ENCODE results near the gene SEMA3G. TPM values are rescaled to one million over a fixed set of nuclear protein-coding genes. Genes with fewer than 3 reads are reported as not detected.

The SEMA3G gene
- total and polyA plus RNA-seq, 2 experiments from 2014 or later: 0.47 to 2.5 TPM

DNA sequence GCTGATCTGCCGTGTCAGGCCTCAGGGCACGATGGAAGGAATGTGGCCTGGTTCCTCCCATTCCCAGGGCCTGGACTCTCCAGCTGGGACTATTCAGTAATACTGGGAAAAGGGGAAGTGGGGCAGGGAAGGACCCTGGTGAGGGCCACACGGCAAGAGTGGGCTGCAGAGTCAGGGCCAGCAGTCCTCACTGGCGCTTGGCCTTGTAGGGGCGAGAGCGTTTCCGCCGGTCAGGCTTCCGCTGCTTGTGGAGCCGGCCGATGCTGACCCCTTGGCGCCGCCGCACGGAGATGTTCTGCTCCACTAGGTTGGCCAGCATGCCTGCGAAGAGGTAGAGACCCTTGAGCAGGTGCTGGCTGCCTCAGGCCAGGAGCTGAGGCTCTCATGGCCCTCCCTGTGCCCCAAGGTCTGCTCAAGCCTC, 42.8 kb downstream of the SEMA3G start:
- H3K4me1 ChIP-seq (ENCODE audit: insufficient read depth): no peaks in the 10 kb centered on the region
- H4K20me1 ChIP-seq (replicated peaks; ENCODE audit: insufficient read depth): no peaks in the 10 kb centered on the region; the same call in 1 of the 2 replicates
- peaks cover 53% of the 10 kb centered on the region for H3K36me3 Mint-ChIP-seq (ENCODE audit: low read depth)
- H3K4me3 ChIP-seq: no peak overlapping the region
- TF ChIP-seq STAT1 (IDR thresholded peaks at IDR 0.05; ENCODE audit: unreplicated experiment) (no peak), NANOG (IDR thresholded peaks at IDR 0.05; ENCODE audit: borderline replicate concordance) (no peak), EZH2phosphoT487 (IDR thresholded peaks at IDR 0.05; ENCODE audit: unreplicated experiment) (no peak), CTCF (conservative IDR thresholded peaks at IDR 0.05; ENCODE audit: low read depth in 2 of 2) (no peak), ZNF462 (CRISPR knock-in tag; IDR thresholded peaks at IDR 0.05) (no peak), EZH2 (IDR thresholded peaks at IDR 0.05; ENCODE audit: low read depth, unreplicated experiment) (no peak), JUNB (IDR thresholded peaks at IDR 0.05; ENCODE audit: unreplicated experiment) (no peak), ZNF114 (CRISPR knock-in tag; IDR thresholded peaks at IDR 0.05) (no peak), ZNF331 (CRISPR knock-in tag; IDR thresholded peaks at IDR 0.05; ENCODE audit: low read depth) (no peak), CREB1 (CRISPR knock-in tag; IDR thresholded peaks at IDR 0.05; ENCODE audit: low read depth) (no peak), REST (IDR thresholded peaks at IDR 0.05; ENCODE audit: unreplicated experiment) (no peak), POLR2AphosphoS5 (IDR thresholded peaks at IDR 0.05; ENCODE audit: low read depth) (no peak), ETS1 (IDR thresholded peaks at IDR 0.05) (no peak)
- H3K4me1 Mint-ChIP-seq: no peaks in the 10 kb centered on the region
- no peak overlapping the region for H2AFZ ChIP-seq
- no peaks in the 10 kb centered on the region for H3K9me2 ChIP-seq (ENCODE audit: insufficient read depth)
- no peaks in the 10 kb centered on the region for H3K27me3 ChIP-seq (ENCODE audit: insufficient read depth)
- H3K9me3 Mint-ChIP-seq: no peaks in the 10 kb centered on the region
- ATAC-seq (no peak), DNase-seq (ENCODE audit: low spot score) (no peak)
- H3K4me2 ChIP-seq: no peak overlapping the region
- H3K4me3 Mint-ChIP-seq: no peak overlapping the region
- H3K27ac ChIP-seq (ENCODE audit: low read depth): no peak overlapping the region
- peaks cover 7% of the 10 kb centered on the region for H3K27me3 Mint-ChIP-seq (ENCODE audit: insufficient read depth, low read depth, poor library complexity)
- no peaks in the 10 kb centered on the region for H3F3A ChIP-seq (replicated peaks; ENCODE audit: low read depth)
- no peaks in the 10 kb centered on the region; the same call in 1 of the 2 replicates for H3K36me3 ChIP-seq (ENCODE audit: insufficient read depth)
- H3K79me2 ChIP-seq (replicated peaks; ENCODE audit: insufficient read depth): no peaks in the 10 kb centered on the region
- H3K27ac Mint-ChIP-seq: no peak overlapping the region

Measured in GM23338 (cell line).